ENCODE results near the gene CASQ2. TPM values are rescaled to one million over a fixed set of nuclear protein-coding genes. Genes with fewer than 3 reads are reported as not detected.

CASQ2 gene
- total and polyA plus RNA-seq, 9 of the 15 experiments (the other 6 are each of a cell fraction or from before 2014, with no cell fraction given), result not detected

GRCh38 chr1:115705085-115705951, 63.2 kb downstream of the CASQ2 start:
- no peaks in the 10 kb centered on the region for H3K9me3 ChIP-seq (replicated peaks; ENCODE audit: control insufficient read depth, insufficient read depth, low read depth, low read length)
- no peak overlapping the region for H3K27ac ChIP-seq (ENCODE audit: extremely low read depth, low read depth, low read length)
- FAIRE-seq (no peak), DNase-seq (ENCODE audit: extremely low read depth in 1 of 4, low spot score in 3 of 4) (no peak), ATAC-seq (0 out of 3 replicates have a peak, but pooled peaks have one; percentile 16)
- intact Hi-C loops (cut with micrococcal nuclease), result no loop called here
- H3K4me2 ChIP-seq (ENCODE audit: insufficient read depth, low read length), result no peak overlapping the region
- no peak overlapping the region for H3K9ac ChIP-seq (ENCODE audit: insufficient read depth in 1 of 2, low read depth in 2 of 2, low read length in 2 of 2)
- no TSS peak for BruUV-seq (replicated peaks)
- H3K36me3 ChIP-seq (ENCODE audit: control insufficient read depth, insufficient read depth, low read length), result no peaks in the 10 kb centered on the region
- 13% methylated on average over 11 of the region's 12 CpGs for WGBS (ENCODE audit: insufficient coverage, low coverage, missing lambda C conversion rate)
- no peaks in the 10 kb centered on the region for H3K9me1 ChIP-seq (ENCODE audit: control insufficient read depth, insufficient read depth, low read length)
- peaks cover 13 to 14% of the 10 kb centered on the region in 2 experiments; a peak in 4 of 5 replicates for H3K27me3 ChIP-seq (ENCODE audit: control insufficient read depth in 2 of 2, insufficient read depth in 2 of 2, low read length in 2 of 2)
- POLR2A ChIA-PET, result interaction anchor here (0.9 kb wide), 1 partner anchor 63 kb away, joined by 3 read pairs; no protein-coding TSS in a partner anchor
- H3K4me1 ChIP-seq (replicated peaks in 1 of 2; ENCODE audit: control insufficient read depth in 2 of 2, insufficient read depth in 2 of 2, low read length in 2 of 2), result no peaks in the 10 kb centered on the region
- no peak overlapping the region for H2AFZ ChIP-seq (ENCODE audit: low read depth, low read length)
- in situ Hi-C loops (cut with MboI), result loop anchor here (5.0 kb wide), 1 partner anchor 98 kb away; no protein-coding TSS in a partner anchor
- no peaks in the 10 kb centered on the region; the same call in 1 of the 2 replicates for H4K20me1 ChIP-seq (replicated peaks; ENCODE audit: control insufficient read depth, insufficient read depth, low read length)
- H3K4me3 ChIP-seq, result no peak overlapping the region
- no peaks in the 10 kb centered on the region for H3K79me2 ChIP-seq (ENCODE audit: control insufficient read depth, insufficient read depth, low read length)
- CTCF ChIA-PET (ENCODE audit: low intra/inter-chr PET ratio), result interaction anchor here (3.3 kb wide), 1 partner anchor 97 kb away, joined by 22 read pairs; no protein-coding TSS in a partner anchor
- TF ChIP-seq TRIM28 (IDR thresholded peaks at IDR 0.05) (no peak), PRDM10 (IDR thresholded peaks at IDR 0.05; ENCODE audit: partially characterized antibody) (peak; percentile 66), MYBL2 (IDR thresholded peaks at IDR 0.05; ENCODE audit: low read depth) (no peak), MYBL2 (CRISPR knock-in tag; IDR thresholded peaks at IDR 0.05; ENCODE audit: borderline replicate concordance) (no peak), CEBPZ (IDR thresholded peaks at IDR 0.05; ENCODE audit: borderline replicate concordance, low read depth, low read length) (no peak), E2F8 (IDR thresholded peaks at IDR 0.05; ENCODE audit: low read depth, partially characterized antibody) (no peak), CTCF (IDR thresholded peaks at IDR 0.05 in 2 of 3, conservative IDR thresholded peaks at IDR 0.05 in 1 of 3; ENCODE audit: insufficient read depth in 2 of 3, low read depth in 1 of 3, low read length in 3 of 3) (peak in 2 of 3 experiments; percentile 18 to 31; a peak in 3 of 6 replicates)

Measured in K562 (cell line).